SK-N-MC (cell line): Measurements from ENCODE around the gene ADAM17.

Experiments used
- EZH2 ChIP-seq: fragments of 200-600 bp; sonication (generic); IDR thresholded peaks from one replicate; pipeline ENCODE4 v1.6.1; 2017; ENCODE audit warnings: antibody characterized with exemption
- FOXP2 ChIP-seq: optimal IDR thresholded peaks from 2 replicates; pipeline ENCODE3; 2011; ENCODE audit warnings: mild to moderate bottlenecking, moderate library complexity; ENCODE audit not compliant: insufficient read depth; ENCODE audit errors: extremely low read length, control extremely low read depth
- POLR2AphosphoS5 ChIP-seq: IDR thresholded peaks from 2 replicates; pipeline ENCODE4 v1.6.1; 2012; ENCODE audit warnings: mild to moderate bottlenecking, low read depth, low read length, borderline replicate concordance

- no peak for TF ChIP-seq POLR2AphosphoS5
- TF ChIP-seq EZH2: no peak
- TF ChIP-seq FOXP2: no peak
These were observed 81.7 kb downstream of the ADAM17 start for GRCh38 chr2:9473985-9474360.
